ENCODE measurements around the gene TEX52.

- no peak for TF ChIP-seq CTCF (IDR thresholded peaks at IDR 0.05)
- TF ChIP-seq POLR2A (IDR thresholded peaks at IDR 0.05), result no peak
- TF ChIP-seq POLR2AphosphoS5 (IDR thresholded peaks at IDR 0.05), result no peak
- TF ChIP-seq EP300 (IDR thresholded peaks at IDR 0.05), result no peak
These were observed 56.7 kb downstream of the TEX52 start for GRCh38 chr12:2800046-2800570.

Measured in gastroesophageal sphincter (tissue), 3 donors.